Neural crest cell (in vitro differentiated cells): Measurements from ENCODE around the gene SCN2A. TPM values are rescaled to one million over a fixed set of nuclear protein-coding genes. Genes with fewer than 3 reads are reported as not detected.
A peak's percentile ranks its signal among the peaks of the same experiment; 100 is the strongest.

Source experiments
- DNase-seq: peaks from one replicate; pipeline ENCODE4 v3.0.0; 2021; ENCODE audit warnings: low read depth, mixed read lengths, low spot score
- H3K27ac Mint-ChIP-seq: one replicate; pipeline ENCODE4 v1.8.0; 2021; ENCODE audit warnings: mild to moderate bottlenecking, mixed read lengths; ENCODE audit not compliant: unreplicated experiment
- H3K27me3 Mint-ChIP-seq: 2 replicates; pipeline ENCODE4 v1.8.0; 2021; ENCODE audit warnings: low read depth, mild to moderate bottlenecking, mixed read lengths
- H3K36me3 Mint-ChIP-seq: 2 replicates; pipeline ENCODE4 v1.8.0; 2021; ENCODE audit warnings: low read depth, mild to moderate bottlenecking, mixed read lengths
- H3K4me1 Mint-ChIP-seq: 2 replicates; pipeline ENCODE4 v1.8.0; 2021; ENCODE audit warnings: mixed read lengths
- H3K4me3 Mint-ChIP-seq: one replicate; pipeline ENCODE4 v1.8.0; 2021; ENCODE audit warnings: mild to moderate bottlenecking, mixed read lengths
- H3K9me3 Mint-ChIP-seq: 2 replicates; pipeline ENCODE4 v1.8.0; 2021; ENCODE audit warnings: mixed read lengths
- total RNA-seq: library from RNA; stranded (reverse); gene quantifications from 2 replicates; pipeline ENCODE4 v1.2.1, GENCODE V29; 2021
- TF ChIP-seq, protein P1 (sequence below): fragments of 200-600 bp; sonication (generic); conservative IDR thresholded peaks from 2 replicates; pipeline ENCODE4 v1.5.0; 2021; ENCODE audit warnings: antibody characterized with exemption, mild to moderate bottlenecking

Gene SCN2A
- total RNA-seq, 1 donor from 2014 or later, result 0.47 TPM

GRCh38 chr2:165238295-165238694 lies 919 bp upstream of the SCN2A start:
- Mint-ChIP-seq H3K36me3 (no peaks in the 10 kb centered on the region), H3K4me3 (no peak overlapping the region), H3K9me3 (no peaks in the 10 kb centered on the region), H3K27ac (no peak overlapping the region), H3K27me3 (peaks cover 13% of the 10 kb centered on the region), H3K4me1 (no peaks in the 10 kb centered on the region)
- TF ChIP-seq, protein P1, sequence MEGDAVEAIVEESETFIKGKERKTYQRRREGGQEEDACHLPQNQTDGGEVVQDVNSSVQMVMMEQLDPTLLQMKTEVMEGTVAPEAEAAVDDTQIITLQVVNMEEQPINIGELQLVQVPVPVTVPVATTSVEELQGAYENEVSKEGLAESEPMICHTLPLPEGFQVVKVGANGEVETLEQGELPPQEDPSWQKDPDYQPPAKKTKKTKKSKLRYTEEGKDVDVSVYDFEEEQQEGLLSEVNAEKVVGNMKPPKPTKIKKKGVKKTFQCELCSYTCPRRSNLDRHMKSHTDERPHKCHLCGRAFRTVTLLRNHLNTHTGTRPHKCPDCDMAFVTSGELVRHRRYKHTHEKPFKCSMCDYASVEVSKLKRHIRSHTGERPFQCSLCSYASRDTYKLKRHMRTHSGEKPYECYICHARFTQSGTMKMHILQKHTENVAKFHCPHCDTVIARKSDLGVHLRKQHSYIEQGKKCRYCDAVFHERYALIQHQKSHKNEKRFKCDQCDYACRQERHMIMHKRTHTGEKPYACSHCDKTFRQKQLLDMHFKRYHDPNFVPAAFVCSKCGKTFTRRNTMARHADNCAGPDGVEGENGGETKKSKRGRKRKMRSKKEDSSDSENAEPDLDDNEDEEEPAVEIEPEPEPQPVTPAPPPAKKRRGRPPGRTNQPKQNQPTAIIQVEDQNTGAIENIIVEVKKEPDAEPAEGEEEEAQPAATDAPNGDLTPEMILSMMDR, result no peak
- DNase-seq, result peak; percentile 18

- no peak for DNase-seq
- Mint-ChIP-seq H3K4me1 (no peaks in the 10 kb centered on the region), H3K27ac (no peak overlapping the region), H3K4me3 (no peak overlapping the region), H3K9me3 (no peaks in the 10 kb centered on the region), H3K27me3 (peaks cover 13% of the 10 kb centered on the region), H3K36me3 (no peaks in the 10 kb centered on the region)
- TF ChIP-seq, protein P1, result no peak
Measured at GRCh38 chr2:165239856-165240515, 772 bp downstream of the SCN2A start.

DNA sequence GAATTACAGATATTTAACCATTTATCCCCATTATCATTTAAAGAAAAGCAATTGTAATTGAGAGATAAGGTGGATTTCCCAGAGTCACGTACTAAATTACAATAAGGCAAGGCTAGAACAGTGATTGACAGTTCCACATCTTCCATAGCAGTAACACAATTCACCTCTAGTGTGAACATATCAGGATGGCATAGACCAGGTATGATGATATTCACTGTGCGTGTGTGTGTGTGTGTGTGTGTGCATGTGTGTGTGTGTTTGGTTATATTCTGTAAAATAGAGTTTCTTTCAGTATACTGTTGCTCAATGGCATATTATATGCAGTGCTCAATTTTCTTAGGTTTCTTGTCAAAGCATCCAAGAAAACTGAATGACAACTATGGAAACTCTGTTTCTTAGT lies 1.7 kb downstream of the SCN2A start:
- no peak for DNase-seq
- Mint-ChIP-seq H3K4me3 (no peak overlapping the region), H3K4me1 (no peaks in the 10 kb centered on the region), H3K27ac (no peak overlapping the region), H3K27me3 (peaks cover 6% of the 10 kb centered on the region), H3K9me3 (no peaks in the 10 kb centered on the region), H3K36me3 (no peaks in the 10 kb centered on the region)
- TF ChIP-seq, protein P1, result no peak

DNA sequence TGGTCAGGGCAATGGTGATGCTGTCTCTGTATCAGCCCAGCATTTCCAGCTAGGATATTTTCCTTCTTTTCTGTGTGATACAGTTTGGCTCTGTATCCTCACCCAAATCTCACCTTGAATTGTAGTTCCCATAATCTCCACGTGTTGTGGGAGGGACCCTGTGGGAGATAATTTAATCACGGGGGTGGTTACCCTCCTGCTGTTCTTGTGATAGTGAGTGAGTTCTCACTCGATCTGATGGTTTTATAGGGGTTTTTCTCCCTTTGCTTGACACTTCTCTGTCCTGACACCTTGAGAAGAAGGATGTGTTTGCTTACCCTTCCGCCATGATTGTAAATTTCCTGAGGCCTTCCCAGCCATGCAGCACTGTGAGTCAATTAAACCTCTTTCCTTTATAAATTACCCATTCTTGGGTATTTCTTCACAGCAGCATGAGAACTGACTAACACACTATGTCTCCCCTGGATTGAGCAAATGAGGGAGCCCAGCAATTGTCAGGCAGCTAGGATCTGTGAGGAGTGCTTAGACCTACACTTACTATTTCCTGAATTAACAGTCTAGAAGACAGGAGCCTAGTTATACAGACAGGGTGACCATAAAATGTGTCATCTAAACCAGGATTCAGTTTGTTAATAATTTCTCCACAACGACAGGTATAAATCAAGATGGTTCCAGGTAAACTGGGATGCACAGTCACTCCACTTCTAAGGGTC lies 6.0 kb downstream of the SCN2A start:
- H3K36me3 Mint-ChIP-seq, result no peaks in the 10 kb centered on the region
- H3K27ac Mint-ChIP-seq, result no peak overlapping the region
- H3K27me3 Mint-ChIP-seq, result no peaks in the 10 kb centered on the region
- no peak overlapping the region for H3K4me3 Mint-ChIP-seq
- TF ChIP-seq, protein P1, result no peak
- no peaks in the 10 kb centered on the region for H3K9me3 Mint-ChIP-seq
- no peaks in the 10 kb centered on the region for H3K4me1 Mint-ChIP-seq
- no peak for DNase-seq

DNA sequence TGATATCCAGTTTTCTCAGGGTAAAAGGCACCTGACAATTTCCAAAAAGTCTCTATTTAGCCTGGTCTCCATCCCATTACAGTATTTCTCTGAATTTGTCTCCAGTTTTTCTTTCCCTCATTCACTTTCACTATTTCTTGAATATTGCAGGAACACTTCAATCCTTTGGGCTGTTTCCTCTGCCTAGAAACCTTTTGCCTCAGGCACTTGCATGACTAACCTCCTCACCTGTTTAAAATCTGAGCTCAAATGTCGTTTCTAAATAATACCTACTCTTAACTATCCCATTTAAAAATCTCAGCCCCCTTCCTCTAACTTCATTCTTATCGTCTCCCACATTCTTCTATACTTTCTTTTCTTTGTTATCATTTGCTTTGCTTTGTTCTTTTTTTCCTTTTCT lies 9.0 kb downstream of the SCN2A start:
- TF ChIP-seq, protein P1, result no peak
- no peaks in the 10 kb centered on the region for H3K36me3 Mint-ChIP-seq
- no peak overlapping the region for H3K27ac Mint-ChIP-seq
- H3K9me3 Mint-ChIP-seq, result no peaks in the 10 kb centered on the region
- no peaks in the 10 kb centered on the region for H3K27me3 Mint-ChIP-seq
- no peaks in the 10 kb centered on the region for H3K4me1 Mint-ChIP-seq
- DNase-seq, result no peak
- no peak overlapping the region for H3K4me3 Mint-ChIP-seq
